HG02623 (cell line): Measurements from ENCODE around the gene CDC6.

Source experiments
- ATAC-seq: cut with Tn5 transposase; IDR thresholded peaks from one replicate; pipeline ENCODE4 v1.9.1; 2021; ENCODE audit warnings: moderate library complexity; ENCODE audit not compliant: unreplicated experiment

CDC6 gene

DNA sequence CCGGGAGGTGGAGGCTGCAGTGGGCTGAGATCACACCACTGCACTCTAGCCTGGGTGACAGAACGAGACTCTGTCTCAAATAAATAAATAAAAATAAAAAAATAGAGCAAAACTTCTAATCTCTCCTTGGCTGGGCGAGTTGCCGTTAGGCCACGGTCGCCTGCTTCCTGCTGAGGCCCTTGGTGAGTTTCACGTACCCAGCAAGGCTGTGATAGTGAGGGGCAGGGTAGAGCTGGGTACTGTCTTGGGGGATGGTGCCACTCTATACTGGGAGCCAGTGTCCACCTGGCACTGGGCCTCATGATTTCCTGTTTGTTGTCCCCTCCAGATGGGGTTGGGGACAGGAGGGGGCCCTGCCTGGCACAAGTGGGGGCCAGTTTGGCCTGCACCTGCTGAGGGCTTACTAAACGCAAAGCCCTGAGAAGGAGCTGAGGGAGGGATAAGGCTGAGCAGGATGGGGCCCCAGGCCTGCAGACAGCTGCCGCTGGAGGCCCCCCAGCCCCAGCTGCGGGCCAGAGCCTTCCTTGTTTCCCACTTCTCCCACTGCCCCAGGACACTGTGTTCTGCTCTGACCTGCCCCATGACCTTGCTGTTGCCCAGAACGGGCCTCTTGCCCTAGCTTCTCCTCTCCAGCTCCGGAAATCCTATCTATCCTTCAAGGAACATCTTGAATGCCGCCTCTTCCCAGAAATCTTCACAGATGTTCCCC lies 51.4 kb downstream of the CDC6 start:
- ATAC-seq = no peak

DNA sequence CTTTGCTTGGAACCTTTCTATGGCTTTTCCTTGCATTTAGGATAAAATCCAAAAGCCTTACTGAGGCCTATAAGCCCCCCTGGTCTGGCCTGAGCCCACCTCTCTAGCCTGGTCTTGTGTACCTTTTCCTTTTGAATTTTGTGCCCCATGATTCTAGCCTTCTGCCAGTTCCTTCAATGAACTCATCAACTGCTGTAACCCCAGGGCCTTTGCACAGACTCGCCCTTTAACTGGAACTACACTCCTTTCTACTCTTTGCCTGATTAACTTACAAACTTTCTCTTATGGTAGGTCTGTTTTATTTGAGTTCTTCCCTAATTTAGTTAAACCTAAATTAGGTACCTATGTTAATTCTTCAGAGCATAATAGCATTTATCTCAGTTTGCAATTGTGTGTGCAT lies 52.6 kb downstream of the CDC6 start:
- no peak for ATAC-seq

DNA sequence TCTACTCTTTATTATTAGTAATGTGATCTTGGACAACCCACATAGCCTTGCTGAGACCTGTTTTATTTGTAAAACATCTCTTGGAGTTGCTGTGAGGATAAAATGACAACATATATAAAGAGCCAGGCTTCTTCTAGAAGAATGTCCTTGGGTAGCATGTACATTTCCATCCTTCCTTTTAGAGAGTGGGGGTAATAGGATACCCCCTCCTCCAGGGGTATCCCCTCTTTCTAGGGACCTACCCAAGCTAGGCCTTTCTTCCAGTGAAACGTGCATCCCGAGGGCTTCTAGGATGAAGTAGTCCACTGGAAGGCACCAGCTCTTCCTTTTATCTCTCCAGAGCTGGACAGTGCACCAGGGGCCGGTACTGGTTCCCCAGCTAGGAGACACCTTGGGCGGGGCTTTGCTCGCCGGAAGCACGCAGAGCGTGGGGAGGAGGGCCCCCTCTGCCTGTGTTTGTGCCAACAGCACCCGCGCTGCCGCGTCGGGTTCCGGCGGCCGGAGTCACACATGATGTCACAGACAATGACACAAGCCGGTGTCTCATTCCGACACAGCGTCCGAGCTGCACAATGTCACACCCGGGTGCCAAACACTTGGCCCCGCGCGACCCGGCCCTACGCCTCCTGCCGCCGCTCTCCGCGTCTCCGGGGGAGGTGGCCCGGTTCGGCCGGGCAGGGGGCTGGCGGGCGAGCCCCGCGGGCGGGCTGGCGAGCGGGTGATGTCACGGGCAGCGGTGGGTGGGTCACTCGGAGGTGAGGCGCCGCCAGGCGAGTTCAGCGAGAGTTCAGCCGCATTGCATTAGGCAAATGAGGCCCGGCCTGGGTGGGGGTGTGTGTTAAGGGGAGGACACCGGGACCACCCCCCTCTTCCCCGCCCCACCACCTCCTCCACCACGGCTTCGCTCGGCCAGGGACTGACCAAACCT lies 53.5 kb downstream of the CDC6 start:
- peak; percentile 72 for ATAC-seq

DNA sequence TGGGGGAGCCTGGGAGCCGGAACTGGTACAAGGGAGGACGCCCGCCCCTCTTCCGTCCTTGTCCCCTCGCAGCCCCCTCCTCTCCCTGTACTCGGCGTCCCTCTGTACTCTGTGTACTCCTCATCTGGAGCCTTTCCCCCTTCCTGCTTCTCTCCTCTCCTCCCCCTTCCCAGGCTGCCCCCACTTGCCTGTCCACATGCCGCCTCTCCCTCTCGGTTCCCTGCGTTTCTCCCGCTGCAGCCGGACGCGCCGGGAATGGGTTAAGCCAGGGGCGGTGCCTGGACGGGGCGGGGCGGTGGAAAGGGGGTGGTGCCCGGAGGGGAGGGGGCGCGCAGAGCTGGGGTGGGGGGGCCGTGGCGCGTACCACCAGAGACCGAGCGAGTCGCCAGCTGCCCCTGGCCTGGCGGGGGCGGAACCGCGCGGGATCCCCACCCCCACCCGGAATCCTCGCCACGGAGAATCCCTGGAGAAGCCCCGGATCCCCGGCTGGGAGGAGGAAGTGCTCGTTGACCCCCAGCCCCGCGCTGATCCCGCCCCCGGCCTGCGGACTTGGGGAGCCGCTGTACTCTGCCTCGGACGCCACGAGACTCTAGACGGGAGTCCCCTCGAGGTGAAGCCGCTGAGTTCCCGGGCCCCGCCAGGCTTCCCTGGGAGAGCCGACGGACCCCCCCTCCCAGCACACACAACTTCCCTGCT lies 54.3 kb downstream of the CDC6 start:
- ATAC-seq = no peak

DNA sequence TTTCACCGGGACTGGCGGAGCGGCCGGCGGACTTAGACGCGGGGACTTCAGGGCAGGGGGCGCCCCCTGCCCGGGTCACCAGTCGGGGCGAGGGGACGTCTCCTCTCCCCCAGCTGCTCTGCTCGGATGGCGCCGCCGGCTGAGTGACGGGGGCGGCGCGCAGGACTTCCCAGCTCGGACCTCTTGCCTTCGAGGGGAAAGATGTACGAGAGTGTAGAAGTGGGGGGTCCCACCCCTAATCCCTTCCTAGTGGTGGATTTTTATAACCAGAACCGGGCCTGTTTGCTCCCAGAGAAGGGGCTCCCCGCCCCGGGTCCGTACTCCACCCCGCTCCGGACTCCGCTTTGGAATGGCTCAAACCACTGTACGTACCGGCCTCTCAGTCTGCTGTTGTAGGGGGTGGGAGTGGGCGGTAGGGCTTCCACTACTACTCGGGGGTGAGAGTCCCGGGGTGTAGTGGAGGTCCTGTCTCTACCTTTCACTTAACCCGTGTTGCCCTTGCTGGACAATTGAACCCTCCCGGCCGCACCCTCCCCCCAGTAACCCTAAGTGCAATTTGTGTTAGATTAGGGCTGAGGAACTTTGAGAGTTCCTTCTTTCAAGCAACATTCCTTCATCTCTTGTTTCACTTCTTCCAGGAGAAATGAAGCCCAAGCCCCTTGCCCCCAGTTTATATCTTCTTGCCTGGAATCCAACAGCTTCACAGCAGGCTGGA lies 55.0 kb downstream of the CDC6 start:
- no peak for ATAC-seq

DNA sequence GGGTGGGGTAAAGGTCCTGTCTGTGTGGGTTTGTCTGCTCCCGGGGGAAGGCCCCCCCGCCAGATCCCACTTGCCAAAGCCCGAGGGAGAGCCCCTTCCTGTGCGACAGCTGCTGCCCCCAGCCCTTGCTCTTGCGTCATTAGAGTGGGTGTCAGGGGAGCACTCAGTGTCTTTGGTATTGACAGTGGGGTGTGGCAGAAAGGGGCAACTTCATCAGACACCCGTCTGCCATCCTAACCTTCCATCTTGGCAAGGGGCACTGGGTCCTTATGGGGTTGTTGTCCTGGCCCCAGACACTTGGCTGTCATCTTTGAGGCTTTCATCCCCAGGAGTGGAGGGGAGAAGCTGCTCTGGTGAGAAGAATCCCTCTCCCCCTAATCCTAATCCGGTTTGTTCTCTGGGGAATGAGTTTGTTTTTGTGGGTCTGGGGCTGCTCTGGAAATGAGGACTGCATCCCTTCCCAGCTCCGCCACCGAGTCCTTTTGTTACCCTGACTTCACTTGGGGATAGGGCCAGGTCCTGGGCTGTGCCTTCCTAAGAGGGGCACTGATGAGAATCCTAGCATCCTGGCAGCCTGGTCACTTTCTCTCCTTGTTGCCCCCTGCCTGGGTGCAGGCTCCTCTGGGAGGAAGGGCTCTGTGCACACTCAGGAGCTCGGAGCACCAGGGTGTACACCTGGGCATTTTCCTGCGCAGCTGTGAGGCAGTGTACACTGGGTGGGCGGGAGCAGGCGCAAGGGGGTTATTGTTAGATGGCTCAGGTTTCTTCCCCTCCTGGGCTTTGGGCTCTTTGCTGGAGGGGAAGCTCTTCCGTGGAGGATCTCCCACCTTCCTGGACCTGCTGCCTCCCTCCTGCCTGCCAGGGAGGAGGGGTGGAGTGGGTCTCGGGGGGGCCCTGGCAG lies 55.8 kb downstream of the CDC6 start:
- no peak for ATAC-seq

DNA sequence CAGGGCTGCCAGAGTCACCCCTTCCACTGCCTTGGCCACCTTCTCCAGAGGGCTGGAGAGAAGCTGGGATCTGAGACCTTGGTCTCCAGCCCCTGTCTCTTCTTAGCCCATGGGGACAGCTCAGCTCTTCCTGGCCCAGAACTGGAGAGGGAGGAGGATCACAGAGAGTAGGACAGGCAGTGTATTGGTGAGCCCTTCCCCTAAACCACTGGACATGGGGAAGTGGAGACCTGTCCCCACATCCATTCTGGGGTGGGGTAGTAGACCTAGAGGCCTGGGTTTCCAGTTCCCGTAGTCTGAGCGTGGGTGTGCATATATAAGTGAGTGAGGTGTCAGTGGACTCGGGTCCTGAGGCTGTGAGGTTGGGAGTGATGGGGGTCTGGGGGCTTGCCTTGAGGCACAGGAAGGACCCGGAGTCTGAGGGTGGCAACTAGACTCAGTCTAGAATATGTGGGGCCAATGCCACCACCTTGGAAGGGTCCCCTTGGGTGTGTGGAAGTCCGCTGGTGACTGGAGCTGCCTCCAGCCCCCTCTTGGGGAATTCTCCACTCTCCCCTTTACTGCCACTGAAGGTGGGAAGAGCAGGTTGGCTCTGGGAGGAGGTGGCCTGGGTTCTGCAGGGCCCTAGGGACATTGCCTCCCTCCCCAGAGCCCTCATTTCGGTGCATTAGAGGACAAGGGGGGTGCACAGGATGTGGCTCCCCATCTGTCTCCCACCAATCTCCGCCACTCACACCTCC lies 56.9 kb downstream of the CDC6 start:
- ATAC-seq = no peak

DNA sequence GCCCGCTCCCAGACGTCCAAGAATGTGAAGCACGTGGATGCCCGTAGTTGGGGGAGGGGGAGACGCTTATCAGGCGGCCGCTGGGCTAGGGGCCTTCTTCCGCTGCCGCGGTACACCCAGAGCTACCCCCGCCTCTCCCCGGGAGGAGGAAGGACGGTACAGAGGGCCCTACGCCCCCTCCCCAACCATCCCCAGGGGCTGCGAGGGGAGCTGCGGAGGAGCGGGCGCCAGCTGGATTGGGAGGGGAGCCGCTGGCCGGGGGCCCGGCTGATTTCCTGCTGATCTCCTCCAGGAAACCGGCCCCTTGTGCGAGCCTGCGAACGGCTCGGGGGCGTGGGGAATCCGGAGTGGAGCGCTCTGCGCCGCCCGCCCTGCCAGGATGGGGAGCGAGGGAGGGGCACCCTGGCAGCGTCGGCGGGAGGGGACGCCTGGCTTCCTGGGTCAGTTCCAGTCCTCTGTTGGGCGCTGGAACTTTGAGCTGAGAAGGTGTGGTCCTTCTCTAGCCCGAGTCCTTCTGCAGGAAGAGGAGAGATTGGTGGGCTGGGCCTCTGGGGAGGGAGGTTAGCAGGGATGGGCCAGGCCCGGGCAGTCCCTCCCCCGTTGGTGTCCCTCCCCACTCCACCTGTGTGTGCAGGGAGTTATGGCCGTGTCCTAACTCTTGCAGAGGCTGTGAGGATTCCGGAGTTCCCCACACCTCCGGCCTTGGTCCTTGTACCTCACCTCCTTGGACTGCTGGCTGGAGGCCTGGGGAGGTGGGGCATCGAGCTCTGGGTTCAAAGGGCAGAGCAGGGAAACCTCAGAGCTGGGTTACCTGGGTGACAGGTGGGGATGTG lies 57.7 kb downstream of the CDC6 start:
- ATAC-seq = no peak

DNA sequence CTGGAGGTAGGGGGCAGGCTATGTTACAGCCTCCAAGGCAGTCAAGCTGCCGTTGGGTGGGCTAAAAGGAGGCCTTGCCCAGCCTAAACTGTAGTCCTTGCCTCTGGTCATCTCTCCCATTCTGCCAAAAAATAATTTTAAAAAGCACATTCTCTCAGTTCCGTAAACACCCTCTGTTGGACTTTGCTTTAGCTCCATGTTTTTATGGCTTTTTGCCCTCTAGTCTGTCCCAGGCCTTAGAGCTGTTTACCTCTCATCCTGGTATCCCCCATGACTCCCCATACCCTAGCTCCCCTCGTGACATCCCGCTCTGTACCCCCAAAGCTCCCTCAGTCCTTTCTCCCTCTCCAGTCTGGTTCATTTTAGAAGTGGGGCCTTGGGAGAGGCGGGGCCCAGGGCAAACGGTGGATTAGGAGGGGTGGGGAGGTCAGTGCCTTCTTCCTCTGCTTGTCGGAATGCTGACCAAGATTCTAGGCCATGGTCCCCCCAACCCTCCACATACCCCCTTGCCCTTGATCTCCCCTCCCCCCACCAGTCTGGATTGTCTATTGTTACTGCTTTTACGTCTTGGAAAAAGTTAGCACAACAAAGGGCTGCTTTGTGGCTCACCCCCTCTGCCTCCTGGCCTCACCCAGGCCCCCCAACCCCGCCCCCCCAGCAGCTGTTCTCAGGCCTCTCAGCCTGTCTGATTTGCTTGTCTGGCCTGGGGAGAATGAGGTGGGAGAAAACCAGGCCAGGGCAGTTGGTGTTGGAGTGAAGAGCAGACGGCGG lies 58.5 kb downstream of the CDC6 start:
- no peak for ATAC-seq

DNA sequence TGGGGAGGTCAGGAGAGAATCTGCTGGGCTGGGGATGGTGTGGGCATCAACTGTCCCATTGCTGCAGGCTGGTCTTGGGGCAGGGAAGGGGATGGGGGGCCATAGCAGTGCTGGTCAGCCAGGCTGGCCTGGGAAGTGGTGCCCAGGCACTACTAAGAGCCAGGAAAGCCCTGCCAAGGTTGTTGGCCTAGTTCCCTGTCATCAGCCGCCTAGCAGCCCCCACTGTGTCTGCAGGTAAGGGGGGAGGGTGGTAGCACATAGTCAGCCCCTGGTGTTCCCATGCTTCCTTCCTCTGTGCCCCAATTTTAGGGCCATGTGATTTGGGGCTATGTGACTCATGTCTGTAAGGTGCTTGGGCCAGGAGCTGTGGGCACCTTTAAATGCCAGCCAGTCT lies 59.1 kb downstream of the CDC6 start:
- no peak for ATAC-seq

DNA sequence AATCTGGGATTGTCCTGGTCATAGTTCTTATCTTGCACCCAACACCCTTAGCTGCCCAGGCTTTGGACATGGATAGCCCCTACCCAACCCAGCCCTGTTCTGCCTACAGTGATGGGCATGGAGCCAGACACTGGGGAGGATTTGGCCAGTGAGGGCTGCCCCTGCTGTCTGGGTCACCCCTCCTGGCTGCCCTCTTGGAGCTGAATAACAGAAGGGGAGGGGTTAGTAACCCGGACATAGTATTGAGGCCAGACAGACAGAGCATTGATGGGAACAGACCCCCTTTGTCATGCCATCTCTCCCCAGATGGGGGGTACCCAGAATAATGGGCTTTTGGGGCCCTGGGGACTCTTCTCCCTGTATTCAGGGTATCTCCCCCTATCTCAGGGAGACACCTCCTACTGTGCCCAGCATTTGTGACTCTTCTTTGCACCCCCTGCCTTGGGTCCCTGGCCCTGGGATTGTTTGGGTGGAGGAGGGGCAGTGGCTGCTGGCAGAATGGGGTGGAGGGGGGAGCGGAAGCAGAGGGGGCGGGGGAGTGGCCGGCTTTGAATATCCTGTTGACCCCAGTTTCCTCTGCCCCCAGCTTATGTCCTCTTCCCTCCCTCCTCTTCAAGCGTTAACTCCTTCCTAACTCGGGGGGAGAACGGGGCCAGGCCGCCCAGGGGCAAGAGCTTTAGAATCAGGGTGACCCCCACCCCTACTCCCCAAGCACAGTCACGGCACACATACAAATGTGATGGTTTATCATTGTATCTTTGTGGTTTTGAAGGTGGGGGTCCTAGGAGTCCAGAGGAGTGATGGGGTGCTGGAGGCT lies 59.8 kb downstream of the CDC6 start:
- ATAC-seq = no peak

DNA sequence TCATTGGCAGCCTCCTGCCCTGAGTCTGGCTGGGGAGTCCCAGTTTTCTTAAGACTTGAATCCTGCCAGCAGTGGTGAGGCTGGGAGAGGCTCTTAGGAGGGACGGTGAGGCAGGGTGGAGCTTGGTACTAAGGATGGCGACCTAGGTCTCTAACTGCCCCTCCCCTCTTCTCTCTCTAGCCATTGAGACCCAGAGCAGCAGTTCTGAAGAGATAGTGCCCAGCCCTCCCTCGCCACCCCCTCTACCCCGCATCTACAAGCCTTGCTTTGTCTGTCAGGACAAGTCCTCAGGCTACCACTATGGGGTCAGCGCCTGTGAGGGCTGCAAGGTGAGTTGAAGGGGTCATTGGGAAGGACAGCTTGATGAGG lies 60.4 kb downstream of the CDC6 start:
- no peak for ATAC-seq

DNA sequence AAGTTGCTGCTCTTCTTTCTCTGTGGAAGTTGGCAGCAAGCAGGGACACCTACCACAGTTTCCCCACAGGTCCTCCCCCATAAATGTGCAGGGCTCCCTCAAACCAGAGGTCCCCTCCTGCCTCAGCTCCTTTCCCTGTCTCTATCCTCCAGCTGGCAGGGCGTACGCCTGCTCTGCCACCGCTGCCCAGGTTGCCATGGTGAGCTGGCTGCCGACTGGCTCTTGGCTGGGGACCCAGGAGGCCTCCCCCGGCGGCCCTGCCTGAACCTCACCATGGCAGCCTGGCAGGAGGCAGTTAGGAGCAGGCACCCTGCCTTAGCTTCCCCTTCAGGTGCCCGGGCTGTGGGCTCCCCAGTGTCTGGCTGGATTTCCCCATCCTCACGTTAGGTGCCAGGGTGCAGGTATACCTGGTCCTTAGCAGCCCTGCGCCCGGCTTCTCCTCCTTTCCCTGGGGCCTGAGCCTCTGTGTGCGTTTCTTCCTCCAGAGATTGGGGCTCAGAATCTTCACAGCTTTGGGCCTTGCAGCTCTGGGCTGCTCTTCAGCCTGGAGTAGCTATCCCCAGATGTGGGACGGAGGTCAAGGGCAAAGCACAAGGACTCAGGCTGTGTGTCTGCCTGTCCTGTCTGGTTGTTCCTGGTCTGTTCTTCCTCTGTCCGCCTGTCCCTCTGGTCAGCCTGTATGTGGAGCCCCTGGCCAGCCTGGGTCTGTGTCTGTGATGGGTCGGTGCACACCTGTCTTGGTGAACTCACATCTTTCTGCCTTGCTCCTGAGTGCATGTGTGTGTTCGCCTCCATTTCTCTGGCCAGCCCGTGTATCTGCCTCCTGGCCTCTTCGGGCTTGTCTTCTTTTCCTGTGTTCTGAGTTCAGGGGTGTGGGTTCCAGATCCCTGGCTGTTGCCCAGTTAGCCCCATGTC lies 61.1 kb downstream of the CDC6 start:
- no peak for ATAC-seq

DNA sequence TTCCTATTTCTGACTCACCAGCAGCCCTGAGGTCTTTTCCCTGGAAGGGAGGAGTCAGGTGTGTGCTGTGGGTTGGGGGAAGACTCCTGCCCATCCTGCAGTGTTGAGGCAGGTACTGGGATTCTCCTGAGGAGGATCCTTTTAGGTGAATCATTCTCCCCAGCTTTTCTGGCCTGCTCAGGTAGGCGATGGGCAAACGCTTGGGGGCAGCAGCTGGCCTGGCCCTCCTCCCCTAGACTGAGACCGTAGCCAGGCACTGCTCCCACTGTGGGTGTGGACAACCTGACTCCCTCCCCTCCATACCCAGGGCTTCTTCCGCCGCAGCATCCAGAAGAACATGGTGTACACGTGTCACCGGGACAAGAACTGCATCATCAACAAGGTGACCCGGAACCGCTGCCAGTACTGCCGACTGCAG lies 61.8 kb downstream of the CDC6 start:
- no peak for ATAC-seq

DNA sequence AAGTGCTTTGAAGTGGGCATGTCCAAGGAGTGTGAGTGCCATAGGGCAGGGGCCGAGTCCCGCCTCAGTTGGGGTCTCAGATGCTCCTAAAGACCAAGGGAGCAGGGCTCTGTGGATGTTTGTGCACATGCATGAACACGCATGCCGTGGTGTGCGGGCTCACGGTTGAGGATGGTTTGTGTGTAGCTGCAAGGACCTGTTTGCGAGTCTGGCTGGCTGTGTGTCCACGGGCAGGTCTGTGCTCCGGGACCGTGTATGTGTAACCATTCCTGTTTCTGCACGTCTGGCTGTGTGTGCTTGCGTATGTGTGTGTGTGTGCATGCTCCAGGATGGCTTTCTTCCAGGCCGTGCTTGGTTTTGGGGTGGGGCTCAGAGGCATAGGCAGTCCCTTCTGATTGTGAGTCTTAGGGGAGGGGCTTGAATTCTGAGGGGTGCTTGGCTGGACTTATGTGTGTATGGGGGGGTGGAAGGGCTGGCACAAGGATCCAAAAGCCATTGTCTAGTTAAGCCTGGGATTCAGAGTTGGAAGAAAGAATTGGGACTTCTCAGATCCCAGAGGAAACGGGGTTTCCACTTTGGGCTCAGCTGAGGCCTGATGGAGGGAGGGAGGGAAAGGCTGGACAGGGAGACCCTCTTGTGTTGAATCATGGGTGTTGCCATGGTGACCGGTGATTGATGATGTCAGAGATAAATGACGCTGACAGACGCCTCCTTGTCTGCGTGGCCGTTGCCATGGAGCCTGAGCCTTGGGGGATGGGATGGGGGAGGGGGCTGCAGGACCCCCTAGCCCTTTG lies 62.4 kb downstream of the CDC6 start:
- no peak for ATAC-seq
